Body of pancreas (tissue), 4 donors: ENCODE measurements around the gene POLDIP3. TPM values are rescaled to one million over a fixed set of nuclear protein-coding genes. Genes with fewer than 3 reads are reported as not detected.

Experiments used
- ATAC-seq: fragments of 150-250 bp; one replicate; pipeline ENCODE4 v1.9.1; 2016
- DNase-seq, 4 donors: peaks; one replicate each; pipeline ENCODE4 v3.0.0-alpha.2; 2019
- H3K27ac ChIP-seq, 4 donors: fragments of 200-600 bp; sonication (generic); 1 replicate in 3 of 4; 2 replicates in 1 of 4; pipeline versions ENCODE4 v1.5.1 to v1.6.1; 2016 to 2019; ENCODE audit warnings: mild to moderate bottlenecking in 1 of 4, mixed read lengths in 1 of 4, moderate library complexity in 1 of 4
- H3K27me3 ChIP-seq, 2 donors: fragments of 200-600 bp; sonication (generic); one replicate each; pipeline ENCODE4 v1.6.0; 2016; ENCODE audit warnings: mild to moderate bottlenecking in 1 of 2
- H3K36me3 ChIP-seq, 2 donors: fragments of 200-600 bp; sonication (generic); replicated peaks in 1 of 2; 2 replicates each; pipeline ENCODE4 v1.5.1; 2016; ENCODE audit warnings: low read depth in 2 of 2; ENCODE audit not compliant: insufficient read depth in 1 of 2
- H3K4me1 ChIP-seq: fragments of 200-600 bp; sonication (generic); one replicate; pipeline ENCODE4 v1.6.0; 2016
- H3K4me3 ChIP-seq, 2 donors: fragments of 200-600 bp; sonication (generic); 1 replicate in 1 of 2; 2 replicates in 1 of 2; pipeline ENCODE4 v1.5.1; 2016 to 2019
- H3K9me3 ChIP-seq, 3 donors: fragments of 200-600 bp; sonication (generic); 1 replicate in 2 of 3; 2 replicates in 1 of 3; pipeline ENCODE4 v1.5.1; 2016
- CTCF ChIP-seq, 7 experiments: fragments of 450-650 bp in 4 of 7; fragments of 200-600 bp in 3 of 7; sonication (generic) in 3 of 7; IDR thresholded peaks; one replicate each; pipeline ENCODE4 v1.5.1; 2016 to 2019; ENCODE audit warnings: antibody characterized with exemption in 7 of 7
- POLR2A ChIP-seq, 3 donors: fragments of 450-650 bp; IDR thresholded peaks; one replicate each; pipeline ENCODE4 v1.6.1; 2016; ENCODE audit warnings: antibody characterized with exemption in 3 of 3, mild to moderate bottlenecking in 2 of 3
- WGBS, 2 donors: methylation state at CpG; one replicate each; pipeline ENCODE4 v1.1.5; 2017; 5-methylcytosine and 5-hydroxymethylcytosine counted together
- intact Hi-C: fragments of 100-400 bp; cut with DNase I; formaldehyde crosslinking; loops from one replicate; pipeline ENCODE4 v1.15.1; 2023
- total RNA-seq, 2 donors: library from RNA; depleted of rRNA; stranded (reverse); fragments of >200 nt; gene quantifications; one replicate each; pipeline ENCODE4 v1.1.0, GENCODE V29; 2016

POLDIP3 gene
- total RNA-seq, 2 donors from 2014 or later, result 23.1 to 30.6 TPM

GRCh38 chr22:42587588-42588175, 27.0 kb downstream of the POLDIP3 start:
- DNase-seq (no peak), ATAC-seq (no peak)
- Histone ChIP-seq H3K27ac (no peak overlapping the region), H3K36me3 (peaks cover 4 to 40% of the 10 kb centered on the region in 2 donors), H3K9me3 (no peaks in the 10 kb centered on the region), H3K4me3 (no peak overlapping the region), H3K4me1 (no peaks in the 10 kb centered on the region), H3K27me3 (no peaks in the 10 kb centered on the region)
- WGBS, 2 donors, result 76 to 79% methylated on average over 5 of the region's 5 CpGs
- intact Hi-C loops, result no loop called here
- TF ChIP-seq CTCF (IDR thresholded peaks at IDR 0.05), result no peak
- TF ChIP-seq POLR2A (IDR thresholded peaks at IDR 0.05), result no peak

GRCh38 chr22:42586381-42586780, 28.3 kb downstream of the POLDIP3 start:
- Histone ChIP-seq H3K4me3 (no peak overlapping the region), H3K4me1 (peaks cover 6% of the 10 kb centered on the region), H3K27ac (no peak overlapping the region), H3K36me3 (peaks cover 4 to 34% of the 10 kb centered on the region in 2 donors), H3K27me3 (no peaks in the 10 kb centered on the region), H3K9me3 (no peaks in the 10 kb centered on the region)
- DNase-seq (no peak), ATAC-seq (no peak)
- 75 to 89% methylated on average over 4 of the region's 4 CpGs for WGBS, 2 donors
- TF ChIP-seq CTCF (IDR thresholded peaks at IDR 0.05) (no peak), POLR2A (IDR thresholded peaks at IDR 0.05) (no peak)
- intact Hi-C loops, result no loop called here

GRCh38 chr22:42585096-42585495, 29.6 kb downstream of the POLDIP3 start:
- Histone ChIP-seq H3K4me1 (peaks cover 10% of the 10 kb centered on the region), H3K9me3 (no peaks in the 10 kb centered on the region), H3K27ac (no peak overlapping the region), H3K4me3 (no peak overlapping the region), H3K36me3 (peaks cover 4 to 32% of the 10 kb centered on the region in 2 donors), H3K27me3 (no peaks in the 10 kb centered on the region)
- ATAC-seq, result no peak
- intact Hi-C loops, result no loop called here
- TF ChIP-seq POLR2A (IDR thresholded peaks at IDR 0.05), result no peak
- no peak for TF ChIP-seq CTCF (IDR thresholded peaks at IDR 0.05)
- WGBS, 2 donors, result 85 to 87% methylated on average over 7 to 8 of the region's 8 CpGs
- DNase-seq, result no peak

- no peak for DNase-seq
- Histone ChIP-seq H3K36me3 (peaks cover 4 to 29% of the 10 kb centered on the region in 2 donors), H3K27me3 (no peaks in the 10 kb centered on the region), H3K9me3 (no peaks in the 10 kb centered on the region), H3K27ac (no peak overlapping the region), H3K4me3 (no peak overlapping the region), H3K4me1 (peaks cover 10% of the 10 kb centered on the region)
- WGBS, 2 donors, result 89 to 100% methylated on average over 4 of the region's 4 CpGs
- ATAC-seq, result no peak
- TF ChIP-seq CTCF (IDR thresholded peaks at IDR 0.05) (no peak), POLR2A (IDR thresholded peaks at IDR 0.05) (no peak)
- intact Hi-C loops, result no loop called here
These were observed 30.2 kb downstream of the POLDIP3 start for GRCh38 chr22:42584364-42584940.

- 83 to 100% methylated on average over 1 of the region's 1 CpG for WGBS, 2 donors
- ATAC-seq (no peak), DNase-seq (no peak)
- Histone ChIP-seq H3K4me1 (peaks cover 10% of the 10 kb centered on the region), H3K9me3 (no peaks in the 10 kb centered on the region), H3K36me3 (peaks cover 4 to 32% of the 10 kb centered on the region in 2 donors), H3K4me3 (no peak overlapping the region), H3K27me3 (no peaks in the 10 kb centered on the region), H3K27ac (no peak overlapping the region)
- intact Hi-C loops, result no loop called here
- TF ChIP-seq POLR2A (IDR thresholded peaks at IDR 0.05) (no peak), CTCF (IDR thresholded peaks at IDR 0.05) (no peak)
These were observed 31.7 kb downstream of the POLDIP3 start for GRCh38 chr22:42582987-42583386.
